GM21528 (cell line): ENCODE measurements around the gene SIGLEC15.

Source experiments
- ATAC-seq: cut with Tn5 transposase; IDR thresholded peaks from one replicate; pipeline ENCODE4 v1.9.1; 2021; ENCODE audit warnings: mild to moderate bottlenecking, moderate library complexity; ENCODE audit not compliant: unreplicated experiment, low FRiP score

Gene SIGLEC15

DNA sequence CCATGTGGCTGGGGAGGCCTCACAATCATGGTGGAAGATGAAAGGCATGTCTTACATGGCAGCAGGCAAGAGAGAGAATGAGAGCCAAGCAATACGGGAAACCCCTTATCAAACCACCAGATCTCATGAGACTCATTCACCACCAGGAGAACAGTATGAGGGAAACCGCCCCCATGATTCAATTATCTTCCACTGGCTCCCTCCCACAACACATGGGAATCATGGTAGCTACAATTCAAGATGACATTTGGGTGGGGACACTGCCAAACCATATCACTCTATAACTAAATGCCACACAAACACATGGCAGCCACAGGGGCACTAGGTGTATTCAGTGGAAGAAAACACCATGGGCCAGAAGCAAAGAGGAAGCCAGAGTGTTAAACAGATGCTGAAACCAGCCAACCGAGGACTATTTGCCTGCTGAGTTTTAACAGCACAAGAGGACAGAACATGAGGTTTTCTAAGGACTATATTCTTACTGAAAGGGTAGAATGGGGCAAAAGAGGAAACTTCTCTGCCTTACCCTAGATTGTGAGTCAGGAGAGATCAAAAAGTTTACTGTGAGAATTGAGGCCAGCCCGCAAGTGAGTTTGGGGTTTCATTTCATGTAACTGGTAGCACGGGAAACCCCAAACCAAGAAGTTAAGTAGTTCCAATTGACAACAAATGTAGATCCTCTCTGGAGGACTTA, 49.2 kb downstream of the SIGLEC15 start:
- peak; percentile 95 for ATAC-seq

DNA sequence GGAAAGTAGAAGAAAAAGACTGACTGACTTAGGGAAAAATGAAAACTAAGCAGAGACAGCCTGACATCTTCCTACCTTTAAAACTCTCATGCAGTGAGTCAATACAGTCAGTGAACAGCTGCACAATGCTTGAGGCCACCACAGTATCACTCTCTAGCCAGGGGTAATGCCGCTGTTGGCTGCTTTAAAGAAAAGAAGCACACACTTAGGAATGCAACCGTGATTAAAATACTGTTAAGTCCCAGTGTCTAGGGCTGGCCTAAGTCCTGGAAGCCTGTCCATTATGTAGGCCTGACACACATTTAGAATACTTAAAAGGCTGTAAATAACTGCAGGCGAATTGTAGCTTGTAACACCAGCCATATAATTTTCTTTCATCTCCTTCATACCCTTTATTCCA, 50.7 kb downstream of the SIGLEC15 start:
- ATAC-seq: no peak

DNA sequence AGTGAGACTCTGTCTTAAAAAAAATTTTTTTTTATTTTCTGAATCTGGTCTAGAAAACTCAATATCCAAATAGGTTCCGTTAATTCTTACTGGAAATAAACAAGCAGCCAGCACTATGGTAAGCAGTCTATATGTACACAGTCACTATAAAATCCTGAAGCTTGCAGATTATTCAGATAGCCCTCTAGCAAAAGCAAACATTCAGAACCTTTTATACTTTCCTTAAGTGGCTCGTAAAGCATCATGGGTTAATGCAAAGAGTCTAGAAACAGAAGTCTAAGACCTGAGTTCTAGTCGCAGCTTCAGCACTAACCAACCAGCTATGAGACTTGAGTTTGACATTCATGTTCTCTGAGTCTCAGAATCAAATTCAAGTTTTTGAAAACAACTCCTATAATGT, 51.9 kb downstream of the SIGLEC15 start:
- no peak for ATAC-seq

DNA sequence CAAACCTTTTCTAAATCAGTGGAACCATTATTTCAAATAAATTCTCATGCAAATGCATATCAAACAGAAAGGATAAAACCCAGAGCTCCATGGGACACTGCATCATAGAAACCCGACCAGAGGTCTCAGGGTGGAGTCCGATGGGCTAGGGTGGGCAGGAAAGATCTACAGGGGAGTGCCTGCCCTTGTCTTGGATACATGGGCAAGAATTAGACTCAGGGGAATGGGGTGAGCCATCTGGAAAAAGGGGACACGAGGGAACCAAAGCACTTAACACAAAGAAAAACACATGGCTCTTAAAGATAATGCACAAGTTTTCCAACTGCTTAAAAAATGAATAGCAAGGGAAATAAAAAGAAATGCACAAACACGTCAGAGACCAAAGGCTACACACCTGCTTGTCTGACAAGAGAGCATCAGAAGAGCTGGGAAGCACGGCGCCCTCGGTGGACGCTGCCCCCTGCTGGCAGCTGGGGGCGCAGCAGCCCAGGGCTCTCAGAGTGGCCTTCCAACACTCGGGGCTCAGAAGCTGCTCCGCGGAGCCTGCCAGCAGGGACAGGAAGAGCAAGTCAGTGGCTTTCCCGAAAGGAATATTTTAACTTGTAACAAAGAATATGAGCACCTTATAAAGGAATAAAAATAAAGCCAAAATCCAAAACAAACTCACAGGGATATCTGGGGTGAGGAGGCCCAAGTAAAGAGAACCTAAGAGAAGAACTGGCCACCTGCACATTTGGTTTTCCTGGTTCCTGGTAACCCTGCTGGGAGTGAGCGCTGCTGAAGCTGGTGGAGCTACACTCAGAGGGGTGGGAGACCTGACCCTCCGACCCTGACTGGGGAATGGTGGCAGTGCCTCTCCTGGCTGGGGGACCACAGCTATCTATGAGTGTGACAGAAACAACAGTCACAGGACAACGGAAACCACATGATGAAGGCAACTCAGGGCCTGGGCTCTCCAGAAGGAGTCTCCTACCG, 54.5 kb downstream of the SIGLEC15 start:
- ATAC-seq: peak; percentile 65

DNA sequence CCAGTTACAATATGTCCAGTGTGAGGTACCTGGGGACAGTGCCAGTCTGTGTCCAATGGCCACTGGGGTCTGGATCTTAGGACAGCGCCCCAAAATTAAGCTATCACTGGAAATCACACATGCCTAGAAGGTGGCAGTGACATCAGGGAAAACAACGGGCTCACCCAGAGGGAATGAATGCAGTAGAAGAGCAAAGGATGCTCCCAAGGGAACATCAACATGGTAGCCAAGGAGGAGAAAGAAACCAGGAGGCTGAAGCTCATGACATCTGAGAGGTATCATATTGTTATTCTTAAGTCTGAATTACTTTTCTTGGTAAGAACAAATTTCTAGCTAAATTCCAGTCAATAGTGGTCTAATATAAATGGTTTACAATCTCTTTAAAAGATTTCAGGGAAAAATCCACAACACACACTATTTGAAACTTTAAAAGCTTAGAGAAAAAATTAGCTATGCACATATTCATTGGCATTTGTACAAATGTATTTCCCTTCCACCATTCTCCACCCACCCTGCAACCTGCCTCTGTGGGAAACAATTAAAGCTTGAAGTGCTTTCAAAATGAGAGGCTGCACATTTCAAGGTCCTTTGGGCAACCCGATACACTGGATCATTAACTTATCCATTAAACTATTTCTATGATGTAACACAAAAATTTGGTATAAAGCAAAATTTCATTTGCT, 55.5 kb downstream of the SIGLEC15 start:
- ATAC-seq: no peak

DNA sequence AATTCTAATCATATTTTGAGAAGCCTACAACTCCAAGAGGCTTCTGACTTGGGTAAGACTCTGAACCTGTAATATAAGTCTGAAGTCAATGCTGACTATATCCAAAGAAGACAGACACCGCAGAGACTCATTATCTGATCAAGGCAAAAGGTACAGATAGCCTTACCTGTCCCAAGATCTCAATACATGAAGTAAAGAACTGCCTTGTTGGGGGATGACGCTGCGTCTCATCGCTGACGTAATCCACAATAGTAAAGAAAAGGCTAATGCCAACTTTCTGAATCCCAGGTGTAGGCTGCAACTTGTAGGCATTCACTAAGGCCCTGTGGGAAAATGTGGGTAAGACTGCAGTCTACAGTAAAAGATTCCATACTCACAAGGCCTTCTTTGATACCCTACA, 62.1 kb downstream of the SIGLEC15 start:
- no peak for ATAC-seq

DNA sequence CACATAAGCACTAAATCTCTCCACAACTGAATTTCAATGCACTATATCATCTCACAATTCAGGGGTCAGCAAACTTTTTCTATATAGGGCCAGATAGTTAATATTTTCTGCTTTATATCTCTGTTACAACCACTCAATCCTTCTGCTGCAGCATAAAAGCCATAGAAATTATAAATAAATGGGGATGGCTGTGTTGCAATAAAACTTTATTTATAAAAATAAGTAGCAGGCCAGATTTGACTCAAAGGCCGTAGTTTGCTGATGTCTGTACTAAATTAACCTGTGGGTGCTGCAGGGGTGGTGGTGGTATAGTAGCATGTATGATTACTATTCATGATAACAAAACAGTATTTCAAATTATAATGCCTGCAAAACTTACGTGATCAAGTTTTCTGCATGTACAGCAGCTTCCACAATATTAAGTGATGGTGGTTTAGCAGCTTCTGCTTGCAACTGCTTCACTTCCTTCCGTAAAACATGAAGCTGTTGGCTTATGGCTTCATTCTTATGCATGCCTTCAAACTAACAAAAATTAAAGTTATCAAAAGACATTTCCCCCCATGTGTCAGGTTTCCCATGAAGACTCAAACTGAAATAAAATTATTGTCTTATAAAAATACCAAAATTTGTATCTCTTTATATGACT, 64.1 kb downstream of the SIGLEC15 start:
- no peak for ATAC-seq

DNA sequence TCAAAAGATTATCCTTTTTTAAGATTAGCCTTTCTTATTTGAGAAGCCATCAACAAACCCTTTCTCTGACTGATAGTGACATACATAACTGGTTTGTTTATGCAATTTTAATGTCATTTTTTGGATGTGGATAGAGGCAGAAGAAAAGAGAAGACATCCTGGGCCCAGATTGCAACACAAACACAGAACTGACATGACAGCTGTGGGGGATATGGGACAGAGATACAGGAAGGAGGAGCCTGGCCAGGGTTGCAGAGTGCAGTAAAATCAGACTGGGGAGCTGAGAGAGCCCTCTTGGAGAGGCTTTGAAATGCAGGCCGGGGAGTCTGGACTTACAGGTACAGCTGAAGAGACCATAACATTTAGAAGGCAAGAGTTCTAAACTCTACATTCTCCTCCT, 65.1 kb downstream of the SIGLEC15 start:
- ATAC-seq: no peak

DNA sequence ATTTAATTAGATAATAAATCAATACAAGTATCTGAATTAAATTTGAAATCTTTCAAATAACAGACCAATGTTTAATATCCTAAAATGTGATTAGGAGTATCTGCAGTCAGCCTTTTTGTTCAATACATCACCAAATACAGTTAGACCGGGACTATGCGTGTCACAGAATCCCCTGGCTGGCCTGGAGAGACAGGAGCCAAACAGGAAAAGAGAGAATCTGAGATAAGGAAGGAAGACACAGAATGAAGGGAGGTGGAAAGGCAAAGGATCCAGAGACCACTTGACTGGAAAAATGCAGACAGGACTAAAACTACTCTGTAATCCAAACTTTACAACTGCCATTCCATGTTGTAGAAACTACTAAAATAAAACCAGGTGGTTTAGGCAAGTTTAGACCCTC, 66.3 kb downstream of the SIGLEC15 start:
- ATAC-seq: no peak
